ENCODE measurements around the gene CCDC24.

GRCh38 chr1:44024031-44024902 lies 32.9 kb downstream of the CCDC24 start:
- TF ChIP-seq POLR2A (IDR thresholded peaks at IDR 0.05): no peak
- TF ChIP-seq, protein P1, sequence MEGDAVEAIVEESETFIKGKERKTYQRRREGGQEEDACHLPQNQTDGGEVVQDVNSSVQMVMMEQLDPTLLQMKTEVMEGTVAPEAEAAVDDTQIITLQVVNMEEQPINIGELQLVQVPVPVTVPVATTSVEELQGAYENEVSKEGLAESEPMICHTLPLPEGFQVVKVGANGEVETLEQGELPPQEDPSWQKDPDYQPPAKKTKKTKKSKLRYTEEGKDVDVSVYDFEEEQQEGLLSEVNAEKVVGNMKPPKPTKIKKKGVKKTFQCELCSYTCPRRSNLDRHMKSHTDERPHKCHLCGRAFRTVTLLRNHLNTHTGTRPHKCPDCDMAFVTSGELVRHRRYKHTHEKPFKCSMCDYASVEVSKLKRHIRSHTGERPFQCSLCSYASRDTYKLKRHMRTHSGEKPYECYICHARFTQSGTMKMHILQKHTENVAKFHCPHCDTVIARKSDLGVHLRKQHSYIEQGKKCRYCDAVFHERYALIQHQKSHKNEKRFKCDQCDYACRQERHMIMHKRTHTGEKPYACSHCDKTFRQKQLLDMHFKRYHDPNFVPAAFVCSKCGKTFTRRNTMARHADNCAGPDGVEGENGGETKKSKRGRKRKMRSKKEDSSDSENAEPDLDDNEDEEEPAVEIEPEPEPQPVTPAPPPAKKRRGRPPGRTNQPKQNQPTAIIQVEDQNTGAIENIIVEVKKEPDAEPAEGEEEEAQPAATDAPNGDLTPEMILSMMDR (IDR thresholded peaks at IDR 0.05 in 8 of 11, conservative IDR thresholded peaks at IDR 0.05 in 3 of 11): no peak
